Stimulated activated CD4-positive, alpha-beta T cell treated with anti-CD3 and anti-CD28 coated beads, Interleukin-15, amount 100 ng/mL, for 24 hours (primary cell): Measurements from ENCODE around the gene KRTAP3-3.
"Not testable (repeated sequence)": the region's sequence is repeated elsewhere in the genome, so short reads cannot be mapped to it uniquely, and the experiment has no call there.

Experiments used
- DNase-seq: peaks from one replicate; pipeline ENCODE4 v3.0.0-alpha.2; 2020

Gene KRTAP3-3

GRCh38 chr17:40993839-40994238 lies at the start of gene KRTAP3-3:
Gene KRTAP3-3 (minus strand): TSS chr17:40994164. CDS start chr17:40994097, 67 bp downstream.
- no peak for DNase-seq

GRCh38 chr17:41042953-41043352 lies 49.0 kb upstream of the KRTAP3-3 start:
- DNase-seq = no peak

GRCh38 chr17:41040783-41041571 lies 47.0 kb upstream of the KRTAP3-3 start, which contains the start of gene KRTAP1-1:
Gene KRTAP1-1 (minus strand): TSS chr17:41041450. CDS start chr17:41041397, 53 bp downstream.
- DNase-seq = not testable (repeated sequence)

- DNase-seq = no peak
Measured at GRCh38 chr17:41037853-41038350, 43.9 kb upstream of the KRTAP3-3 start.

GRCh38 chr17:41034346-41034935 lies 40.5 kb upstream of the KRTAP3-3 start, which contains the start of gene KRTAP1-3:
Gene KRTAP1-3 (minus strand): TSS chr17:41034874. CDS start chr17:41034821, 53 bp downstream.
- not testable (repeated sequence) for DNase-seq

- no peak for DNase-seq
Measured at GRCh38 chr17:41029633-41030245, 35.8 kb upstream of the KRTAP3-3 start, which contains the start of gene KRTAP1-4. Gene KRTAP1-4 (minus strand): TSS chr17:41030195. CDS start chr17:41030078, 117 bp downstream.

GRCh38 chr17:41026715-41027471 lies 32.9 kb upstream of the KRTAP3-3 start, which contains the start of gene KRTAP1-5:
Gene KRTAP1-5 (minus strand): TSS chr17:41027208. CDS start chr17:41027155, 53 bp downstream.
- DNase-seq = no peak

GRCh38 chr17:41024697-41025096 lies 30.7 kb upstream of the KRTAP3-3 start:
- DNase-seq = no peak

- DNase-seq = no peak
Measured at GRCh38 chr17:41020336-41020735, 26.4 kb upstream of the KRTAP3-3 start.

- no peak for DNase-seq
Measured at GRCh38 chr17:41019415-41019814, 25.5 kb upstream of the KRTAP3-3 start.

- DNase-seq = no peak
Measured at GRCh38 chr17:41018541-41018940, 24.6 kb upstream of the KRTAP3-3 start.

GRCh38 chr17:41016578-41017215 lies 22.7 kb upstream of the KRTAP3-3 start:
- DNase-seq = no peak

GRCh38 chr17:41015454-41015853 lies 21.5 kb upstream of the KRTAP3-3 start:
- DNase-seq = no peak

GRCh38 chr17:41013606-41014005 lies 19.6 kb upstream of the KRTAP3-3 start:
- DNase-seq = no peak

GRCh38 chr17:41013181-41013580 lies 19.2 kb upstream of the KRTAP3-3 start:
- no peak for DNase-seq

- DNase-seq = no peak
Measured at GRCh38 chr17:41012326-41013120, 18.6 kb upstream of the KRTAP3-3 start.

- DNase-seq = no peak
Measured at GRCh38 chr17:41010441-41010840, 16.5 kb upstream of the KRTAP3-3 start.

- no peak for DNase-seq
Measured at GRCh38 chr17:41009936-41010335, 16.0 kb upstream of the KRTAP3-3 start.

- no peak for DNase-seq
Measured at GRCh38 chr17:41009301-41009760, 15.4 kb upstream of the KRTAP3-3 start.

- DNase-seq = no peak
Measured at GRCh38 chr17:41008811-41009210, 14.8 kb upstream of the KRTAP3-3 start, which contains the start of gene KRTAP3-1. Gene KRTAP3-1 (minus strand): TSS chr17:41009128. CDS start chr17:41009074, 54 bp downstream.

GRCh38 chr17:41004397-41004796 lies 10.4 kb upstream of the KRTAP3-3 start:
- no peak for DNase-seq
